COR-L47 (cell line): ENCODE data around the gene TDRKH.
"Not testable (repeated sequence)": the region's sequence is repeated elsewhere in the genome, so short reads cannot be mapped to it uniquely, and the experiment has no call there.

Experiments
- DNase-seq: peaks from one replicate; lab custom pipeline; 2025; lab: John Stamatoyannopoulos, UW

The TDRKH gene

GRCh38 chr1:151801846-151802245 lies 11.5 kb upstream of the TDRKH start:
- no peak for DNase-seq

- no peak for DNase-seq
These were observed 11.1 kb upstream of the TDRKH start for GRCh38 chr1:151801310-151801820.

DNA sequence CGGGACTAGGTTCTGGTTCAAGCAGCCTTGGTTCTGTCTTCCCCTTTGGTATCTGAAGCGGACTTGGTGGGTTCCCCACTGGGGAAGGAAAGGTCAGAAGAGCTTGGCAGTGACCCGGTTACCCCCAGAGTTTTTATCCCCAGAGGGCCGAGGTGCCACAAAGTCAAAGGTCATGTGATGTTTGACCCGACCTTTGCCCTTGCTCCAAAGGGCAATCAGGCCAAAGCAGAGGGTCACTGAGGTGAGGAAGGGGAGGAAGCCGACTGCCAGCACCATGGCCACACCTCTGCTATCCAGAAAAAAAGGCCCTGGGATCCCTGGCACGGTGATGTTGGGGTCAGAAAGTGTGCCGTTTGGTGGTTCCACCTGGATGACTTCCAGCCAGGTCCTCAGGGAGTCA lies 10.5 kb upstream of the TDRKH start:
- no peak for DNase-seq

DNA sequence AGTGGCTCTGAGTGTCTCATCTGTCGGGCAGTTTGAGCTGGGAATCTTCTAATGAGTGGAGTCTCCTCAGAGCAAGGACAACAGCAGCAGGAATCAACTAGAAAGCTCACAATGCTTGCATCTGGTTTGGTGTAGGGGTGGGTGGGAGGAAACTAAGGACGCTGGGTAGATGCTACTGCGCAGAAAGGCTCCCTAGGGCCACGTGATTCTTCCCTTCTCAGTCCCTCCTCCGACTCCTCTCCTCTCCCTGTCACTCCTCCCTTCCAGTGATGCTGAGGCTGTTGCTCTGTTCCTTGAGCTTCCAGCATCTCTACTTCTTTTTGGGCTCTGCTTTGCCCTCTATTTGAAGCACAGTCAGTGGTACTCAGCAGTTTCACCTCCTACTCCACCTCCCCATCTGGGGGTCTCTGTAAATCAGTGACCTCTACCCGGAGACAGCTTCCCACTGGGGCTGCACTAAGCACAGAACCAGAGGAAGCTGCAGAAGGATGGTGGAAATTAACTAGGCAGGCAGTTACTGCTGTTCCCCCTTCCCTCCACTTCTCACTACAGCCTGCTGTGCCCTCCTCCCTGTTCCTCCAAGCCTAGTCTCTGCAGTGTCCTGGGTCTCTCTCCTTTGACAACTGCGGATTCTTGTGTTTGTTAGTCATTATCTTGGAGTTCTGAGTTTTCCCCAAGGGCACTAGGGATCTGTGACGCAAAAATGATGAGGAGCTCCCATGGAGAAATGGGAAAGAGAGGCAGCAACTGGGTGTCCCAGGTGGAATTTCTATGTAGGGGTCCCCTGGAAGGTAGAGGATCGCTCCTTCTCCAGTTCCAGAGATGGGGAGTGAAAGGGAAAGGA lies 9.1 kb upstream of the TDRKH start:
- DNase-seq, result no peak

DNA sequence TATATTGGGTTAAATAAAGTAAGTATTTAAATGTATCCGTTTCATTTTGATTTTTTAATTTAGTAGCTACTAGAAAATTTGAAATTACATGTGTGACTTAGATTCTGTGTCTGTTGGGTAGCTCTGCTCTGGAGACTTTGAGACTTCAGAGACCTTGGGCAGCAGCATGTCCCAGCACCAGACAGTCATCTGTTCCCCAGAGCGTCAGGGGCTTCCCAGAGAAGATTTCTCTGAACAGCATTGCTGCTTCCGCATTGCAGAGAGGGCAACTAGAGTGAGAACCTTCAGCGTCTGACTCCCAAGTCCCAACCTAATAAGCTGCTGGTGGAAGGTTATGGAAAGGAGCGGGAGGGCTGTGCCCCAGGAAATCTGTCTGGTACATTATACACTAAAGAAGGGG lies 8.3 kb upstream of the TDRKH start:
- no peak for DNase-seq

DNA sequence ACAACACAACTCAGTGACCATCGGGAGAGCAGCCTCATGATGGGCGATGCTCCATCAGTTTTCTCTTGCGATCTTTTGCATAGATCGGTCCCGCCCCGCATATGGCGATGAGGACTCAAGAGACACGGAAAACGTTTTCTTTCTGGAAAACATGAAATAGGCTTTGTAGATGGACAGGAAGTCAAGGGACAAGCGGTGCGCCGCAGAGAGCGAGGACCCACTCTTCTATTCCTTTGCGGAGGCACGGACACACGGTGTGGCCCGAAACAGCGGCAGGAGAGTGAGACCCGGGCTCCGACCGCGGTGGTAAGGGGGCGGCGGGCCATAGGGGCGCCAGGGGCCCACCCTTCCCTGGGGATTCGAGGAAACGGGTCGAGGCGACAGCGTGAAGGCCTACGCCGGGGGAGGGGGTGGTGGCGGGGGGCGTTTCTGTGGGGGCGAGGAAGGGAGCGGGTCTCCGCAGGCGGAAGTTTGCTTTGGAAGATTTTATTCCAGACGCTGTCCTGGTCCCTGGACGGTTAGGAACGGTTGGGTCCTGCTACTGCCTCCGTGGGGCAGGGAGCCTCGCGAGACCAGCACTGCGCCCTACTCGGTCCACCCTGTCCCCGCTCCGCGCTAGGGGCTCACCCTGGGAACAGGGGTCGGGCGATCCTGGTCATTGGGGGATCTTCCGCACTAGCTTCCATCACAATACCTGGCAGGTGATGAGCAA lies 796 bp upstream of the TDRKH start:
- DNase-seq, result peak; percentile 4

GRCh38 chr1:151787689-151788088 lies 2.6 kb downstream of the TDRKH start:
- no peak for DNase-seq

- no peak for DNase-seq
These were observed 6.5 kb downstream of the TDRKH start for GRCh38 chr1:151783796-151784195.

GRCh38 chr1:151782741-151783140 lies 7.6 kb downstream of the TDRKH start:
- no peak for DNase-seq

DNA sequence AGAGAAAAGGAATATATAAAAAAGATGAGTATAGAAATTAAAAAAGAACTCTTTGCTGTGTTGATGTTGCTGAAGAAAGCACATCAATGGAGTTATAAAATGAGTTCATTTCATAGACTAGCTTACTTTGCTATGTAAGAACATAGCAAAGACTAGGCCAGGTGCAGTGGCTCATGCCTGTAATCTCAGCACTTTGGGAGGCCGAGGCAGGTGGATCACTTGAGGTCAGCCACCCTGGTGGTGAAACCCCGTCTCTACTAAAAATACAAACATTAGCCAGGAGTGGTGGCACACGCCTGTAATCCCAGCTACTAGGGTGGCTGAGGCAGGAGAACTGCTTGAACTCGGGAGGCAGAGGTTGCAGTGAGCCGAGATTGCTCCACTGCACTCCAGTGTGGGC lies 8.3 kb downstream of the TDRKH start:
- not testable (repeated sequence) for DNase-seq

GRCh38 chr1:151780736-151781135 lies 9.6 kb downstream of the TDRKH start:
- not testable (repeated sequence) for DNase-seq

- no peak for DNase-seq
These were observed 10.4 kb downstream of the TDRKH start for GRCh38 chr1:151779852-151780251.

DNA sequence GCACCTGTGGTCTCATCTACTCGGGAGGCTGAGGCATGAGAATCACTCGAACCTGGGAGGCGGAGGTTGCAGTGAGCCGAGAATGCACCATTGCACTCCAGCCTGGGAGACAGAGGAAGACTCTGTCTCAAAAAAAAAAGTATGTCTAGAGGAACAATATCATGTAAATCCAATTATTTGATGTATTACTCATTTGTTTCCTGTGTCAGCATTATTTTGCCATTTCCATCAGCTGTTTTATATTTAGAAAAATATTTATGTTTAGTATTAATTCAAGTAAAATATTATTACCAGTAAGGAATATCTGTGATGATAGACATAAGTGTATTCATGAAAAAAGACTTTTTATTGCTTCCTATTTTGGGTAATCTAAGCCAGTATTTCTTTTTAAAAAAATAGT lies 13.0 kb downstream of the TDRKH start:
- no peak for DNase-seq

- no peak for DNase-seq
These were observed 13.6 kb downstream of the TDRKH start for GRCh38 chr1:151776665-151777062.

DNA sequence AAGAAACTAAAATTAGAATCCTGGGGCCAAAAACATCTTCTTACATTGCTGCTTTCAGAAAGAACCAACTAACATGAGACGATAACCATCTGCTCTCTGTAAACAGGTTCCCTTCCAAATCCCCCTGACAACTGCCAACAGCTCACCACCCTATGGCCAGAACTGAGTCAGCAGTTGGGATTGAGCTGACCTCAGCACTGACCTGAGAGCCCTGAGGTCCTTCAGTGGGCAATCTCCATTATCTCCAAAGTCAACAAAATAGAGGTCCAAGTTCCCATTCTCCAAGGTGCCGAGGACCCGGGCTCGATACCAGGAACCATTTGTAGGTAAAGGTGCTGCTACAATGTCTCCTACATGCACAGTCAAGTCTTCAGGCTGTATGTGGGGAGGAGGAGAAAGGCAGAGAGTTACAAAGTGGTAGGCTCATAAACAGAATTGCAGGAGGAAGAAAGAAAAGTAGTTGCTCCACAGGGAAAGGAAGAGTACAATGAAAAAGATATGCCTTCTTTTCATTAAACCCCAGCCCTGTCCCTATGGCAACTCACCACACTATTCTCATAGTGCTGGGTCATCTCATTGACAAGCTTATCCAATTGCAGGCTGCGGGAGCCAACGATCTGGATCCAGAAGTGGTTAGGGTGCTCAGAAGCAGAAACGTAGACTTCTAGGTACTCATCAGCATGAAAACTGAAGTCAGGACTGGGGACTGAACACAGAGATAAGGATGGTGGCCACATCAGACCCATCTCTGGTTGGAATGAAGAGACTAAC lies 14.2 kb downstream of the TDRKH start:
- no peak for DNase-seq

- no peak for DNase-seq
These were observed 15.9 kb downstream of the TDRKH start for GRCh38 chr1:151774256-151774922.

DNA sequence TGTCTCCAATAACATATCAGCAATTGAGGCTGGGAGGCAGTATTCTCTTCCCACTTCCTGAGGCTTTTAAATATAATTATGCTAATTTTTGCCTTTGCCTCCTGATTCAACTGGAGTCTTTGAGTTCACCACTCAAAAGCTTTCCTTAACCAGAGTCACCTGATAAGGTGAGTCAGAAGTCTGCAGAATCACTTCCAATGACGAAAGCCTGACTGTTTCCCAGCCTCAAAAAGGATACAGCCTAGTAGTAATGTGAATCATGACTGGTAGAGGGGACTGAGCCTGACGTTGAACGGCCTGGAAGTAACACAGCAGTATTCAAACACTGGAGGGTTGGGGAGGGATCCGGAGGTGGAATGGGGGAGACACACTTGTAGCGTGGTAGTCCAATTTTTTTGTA lies 16.6 kb downstream of the TDRKH start:
- DNase-seq, result no peak

- DNase-seq, result not testable (repeated sequence)
These were observed 21.0 kb downstream of the TDRKH start for GRCh38 chr1:151769270-151769669.

DNA sequence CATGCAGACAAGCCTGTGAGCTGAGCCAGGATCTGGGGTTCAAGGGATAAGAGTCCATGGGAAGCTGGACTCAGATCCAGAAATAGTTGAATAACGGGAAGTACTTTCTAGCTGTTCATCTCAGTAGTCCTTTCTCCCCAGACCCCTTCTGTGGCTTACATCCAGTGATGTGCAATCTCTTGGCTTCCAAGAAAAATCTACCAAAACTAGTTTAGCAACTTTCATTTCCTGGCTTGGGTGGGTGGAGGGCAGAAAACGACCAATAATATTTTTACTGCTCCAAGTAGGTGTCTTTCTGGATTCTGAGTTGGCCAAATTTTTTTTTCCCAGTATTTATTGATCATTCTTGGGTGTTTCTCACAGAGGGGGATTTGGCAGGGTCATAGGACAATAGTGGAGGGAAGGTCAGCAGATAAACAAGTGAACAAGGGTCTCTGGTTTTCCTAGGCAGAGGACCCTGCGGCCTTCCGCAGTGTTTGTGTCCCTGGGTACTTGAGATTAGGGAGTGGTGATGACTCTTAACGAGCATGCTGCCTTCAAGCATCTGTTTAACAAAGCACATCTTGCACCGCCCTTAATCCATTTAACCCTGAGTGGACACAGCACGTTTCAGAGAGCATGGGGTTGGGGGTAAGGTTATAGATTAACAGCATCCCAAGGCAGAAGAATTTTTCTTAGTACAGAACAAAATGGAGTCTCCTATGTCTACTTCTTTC lies 21.8 kb downstream of the TDRKH start:
- not testable (repeated sequence) for DNase-seq

DNA sequence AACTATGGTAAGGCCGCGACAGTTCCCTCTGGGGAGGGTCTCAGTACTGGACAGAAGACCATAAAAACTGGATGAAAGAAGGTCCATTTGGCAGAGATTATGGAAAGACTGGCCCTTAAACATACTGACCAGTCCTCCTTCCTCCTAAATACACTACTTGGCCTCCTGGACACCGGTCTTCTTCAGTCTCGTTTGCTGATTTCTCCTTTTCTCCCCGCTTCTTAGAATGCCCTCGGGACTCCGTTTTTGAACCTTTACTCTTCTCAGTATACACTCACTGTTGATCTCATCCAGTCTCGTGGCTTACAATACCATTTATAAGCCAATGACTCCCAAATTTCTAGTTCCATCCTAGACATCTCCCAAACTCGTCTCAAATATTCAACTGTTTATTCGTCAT lies 26.3 kb downstream of the TDRKH start:
- no peak for DNase-seq
